Measurements from ENCODE around the gene VWA2.

The VWA2 gene

DNA sequence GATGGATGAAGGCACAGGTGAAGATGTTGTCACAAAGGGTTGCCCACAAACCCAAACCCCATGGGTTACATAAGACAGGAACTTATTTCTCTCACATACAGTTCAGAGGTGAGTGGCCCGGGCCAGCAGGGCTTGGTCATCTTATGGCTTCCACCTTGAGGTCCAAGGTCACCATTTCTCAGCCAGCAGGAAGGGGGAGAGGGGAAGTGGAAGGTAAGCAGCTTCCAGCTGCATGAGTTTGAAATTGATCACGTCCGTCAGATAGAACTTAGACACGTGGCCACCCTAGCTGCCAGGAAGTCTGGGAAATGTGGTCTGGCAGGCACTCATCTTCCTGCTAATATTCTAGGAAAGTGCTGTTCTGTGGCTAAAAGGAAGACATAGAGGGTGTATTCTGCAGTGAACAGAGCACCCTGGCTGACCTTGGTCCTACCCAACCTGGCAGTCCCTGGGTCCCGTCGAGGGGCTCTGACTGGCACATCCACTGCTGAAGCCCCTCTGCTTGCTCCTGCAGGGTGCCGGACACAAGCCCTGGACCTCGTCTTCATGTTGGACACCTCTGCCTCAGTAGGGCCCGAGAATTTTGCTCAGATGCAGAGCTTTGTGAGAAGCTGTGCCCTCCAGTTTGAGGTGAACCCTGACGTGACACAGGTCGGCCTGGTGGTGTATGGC, 49.5 kb downstream of the VWA2 start:
- TF ChIP-seq ZNF274 (IDR thresholded peaks at IDR 0.05; ENCODE audit: low read depth, low read length): no peak
- H3K4me3 ChIP-seq (ENCODE audit: low read length): no peak overlapping the region

DNA sequence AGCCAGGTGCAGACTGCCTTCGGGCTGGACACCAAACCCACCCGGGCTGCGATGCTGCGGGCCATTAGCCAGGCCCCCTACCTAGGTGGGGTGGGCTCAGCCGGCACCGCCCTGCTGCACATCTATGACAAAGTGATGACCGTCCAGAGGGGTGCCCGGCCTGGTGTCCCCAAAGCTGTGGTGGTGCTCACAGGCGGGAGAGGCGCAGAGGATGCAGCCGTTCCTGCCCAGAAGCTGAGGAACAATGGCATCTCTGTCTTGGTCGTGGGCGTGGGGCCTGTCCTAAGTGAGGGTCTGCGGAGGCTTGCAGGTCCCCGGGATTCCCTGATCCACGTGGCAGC, 50.0 kb downstream of the VWA2 start:
- TF ChIP-seq ZNF274 (IDR thresholded peaks at IDR 0.05; ENCODE audit: low read depth, low read length): no peak

DNA sequence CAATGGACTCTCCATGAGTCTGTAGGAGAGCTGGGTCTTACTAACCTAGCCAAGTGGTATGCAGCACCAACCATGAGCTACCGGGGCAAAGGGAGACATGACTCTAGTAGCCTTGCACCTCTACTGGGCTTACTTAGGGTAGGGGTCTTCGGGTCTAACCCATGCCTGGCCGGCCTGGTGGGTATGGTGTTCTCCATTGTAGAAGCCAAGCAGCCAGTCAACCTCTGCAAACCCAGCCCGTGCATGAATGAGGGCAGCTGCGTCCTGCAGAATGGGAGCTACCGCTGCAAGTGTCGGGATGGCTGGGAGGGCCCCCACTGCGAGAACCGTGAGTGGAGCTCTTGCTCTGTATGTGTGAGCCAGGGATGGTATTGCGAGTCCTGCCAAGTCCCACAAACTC, 51.0 kb downstream of the VWA2 start:
- TF ChIP-seq ZNF274 (IDR thresholded peaks at IDR 0.05; ENCODE audit: low read depth, low read length): no peak
- no peak overlapping the region for H3K4me3 ChIP-seq (ENCODE audit: low read length)

More for the DNA sequence above, 50.0 kb downstream of the VWA2 start:
- no peak overlapping the region for H3K4me3 ChIP-seq (ENCODE audit: low read length)

DNA sequence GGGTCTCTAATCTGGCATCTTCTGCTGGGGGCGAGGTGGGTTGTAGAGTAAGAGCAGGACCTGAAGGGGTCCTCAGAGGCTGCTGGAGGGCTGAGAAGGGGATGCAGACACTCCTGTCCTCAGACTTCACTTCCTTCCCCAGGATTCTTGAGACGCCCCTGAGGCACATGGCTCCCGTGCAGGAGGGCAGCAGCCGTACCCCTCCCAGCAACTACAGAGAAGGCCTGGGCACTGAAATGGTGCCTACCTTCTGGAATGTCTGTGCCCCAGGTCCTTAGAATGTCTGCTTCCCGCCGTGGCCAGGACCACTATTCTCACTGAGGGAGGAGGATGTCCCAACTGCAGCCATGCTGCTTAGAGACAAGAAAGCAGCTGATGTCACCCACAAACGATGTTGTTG, 52.0 kb downstream of the VWA2 start:
- H3K4me3 ChIP-seq (ENCODE audit: low read length): no peak overlapping the region
- TF ChIP-seq ZNF274 (IDR thresholded peaks at IDR 0.05; ENCODE audit: low read depth, low read length): no peak

DNA sequence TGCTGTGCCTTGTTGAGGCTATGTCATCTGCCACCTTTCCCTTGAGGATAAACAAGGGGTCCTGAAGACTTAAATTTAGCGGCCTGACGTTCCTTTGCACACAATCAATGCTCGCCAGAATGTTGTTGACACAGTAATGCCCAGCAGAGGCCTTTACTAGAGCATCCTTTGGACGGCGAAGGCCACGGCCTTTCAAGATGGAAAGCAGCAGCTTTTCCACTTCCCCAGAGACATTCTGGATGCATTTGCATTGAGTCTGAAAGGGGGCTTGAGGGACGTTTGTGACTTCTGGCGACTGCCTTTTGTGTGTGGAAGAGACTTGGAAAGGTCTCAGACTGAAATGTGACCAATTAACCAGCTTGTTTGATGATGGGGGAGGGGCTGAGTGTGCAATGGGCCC, 52.5 kb downstream of the VWA2 start:
- H3K4me3 ChIP-seq (ENCODE audit: low read length): no peak overlapping the region
- TF ChIP-seq ZNF274 (IDR thresholded peaks at IDR 0.05; ENCODE audit: low read depth, low read length): no peak

DNA sequence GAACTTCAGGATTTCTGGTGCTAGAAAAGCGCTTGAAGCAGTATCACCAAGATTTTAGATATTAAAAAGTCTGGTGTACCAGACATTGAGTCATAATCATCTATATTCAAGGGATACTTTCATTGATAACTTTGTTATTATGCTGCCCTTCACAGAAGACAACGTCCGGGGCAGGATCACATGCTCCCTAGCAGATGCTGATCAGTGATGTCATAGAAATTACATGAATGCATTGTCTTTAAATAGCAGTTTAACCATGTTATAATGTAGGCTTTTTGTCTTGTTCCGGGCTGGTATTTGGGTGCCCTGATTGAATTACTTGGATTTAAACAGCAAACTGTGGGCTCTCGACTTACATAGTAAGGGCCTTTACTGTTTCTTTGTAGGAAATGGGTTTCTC, 54.0 kb downstream of the VWA2 start:
- H3K4me3 ChIP-seq (ENCODE audit: low read length): no peak overlapping the region
- no peak for TF ChIP-seq ZNF274 (IDR thresholded peaks at IDR 0.05; ENCODE audit: low read depth, low read length)

DNA sequence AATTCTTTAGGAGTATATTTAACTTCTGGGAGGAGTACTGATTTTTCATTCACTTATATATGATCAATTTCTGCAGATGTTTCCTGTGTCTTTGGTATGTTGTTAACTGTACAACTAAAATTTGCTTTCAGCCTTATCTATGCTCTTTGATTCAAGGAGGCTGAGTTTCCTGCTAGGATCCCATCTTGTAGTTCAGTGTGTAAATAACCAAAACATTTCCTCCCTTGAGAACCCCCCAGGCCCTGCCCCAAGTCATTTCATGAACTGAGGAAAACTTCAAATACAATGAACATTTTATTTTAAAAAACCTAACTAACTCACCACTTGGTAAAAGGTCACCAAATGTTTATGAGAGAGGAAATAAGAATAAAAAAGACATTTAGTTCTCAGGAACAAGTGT, 55.5 kb downstream of the VWA2 start:
- TF ChIP-seq ZNF274 (IDR thresholded peaks at IDR 0.05; ENCODE audit: low read depth, low read length): no peak
- no peak overlapping the region for H3K4me3 ChIP-seq (ENCODE audit: low read length)

DNA sequence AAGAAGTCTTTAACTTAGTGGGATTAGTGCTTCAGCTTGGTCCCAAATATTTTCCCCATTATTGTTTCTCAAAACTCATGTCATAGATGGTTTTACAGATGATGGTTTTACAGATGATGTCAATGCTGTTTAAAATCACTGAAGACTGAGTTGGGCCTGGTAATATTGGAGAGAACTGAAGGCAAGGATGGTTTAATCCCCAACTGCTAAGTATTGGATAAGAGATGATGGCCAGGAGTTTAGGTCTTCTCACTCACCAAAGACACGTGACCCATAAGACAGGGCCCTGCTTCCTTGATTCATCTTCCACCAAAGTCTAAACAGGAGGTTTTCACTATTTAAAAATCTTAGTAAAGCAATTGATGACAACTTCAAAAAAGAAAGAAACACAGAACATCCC, 56.3 kb downstream of the VWA2 start:
- no peak overlapping the region for H3K4me3 ChIP-seq (ENCODE audit: low read length)
- no peak for TF ChIP-seq ZNF274 (IDR thresholded peaks at IDR 0.05; ENCODE audit: low read depth, low read length)

DNA sequence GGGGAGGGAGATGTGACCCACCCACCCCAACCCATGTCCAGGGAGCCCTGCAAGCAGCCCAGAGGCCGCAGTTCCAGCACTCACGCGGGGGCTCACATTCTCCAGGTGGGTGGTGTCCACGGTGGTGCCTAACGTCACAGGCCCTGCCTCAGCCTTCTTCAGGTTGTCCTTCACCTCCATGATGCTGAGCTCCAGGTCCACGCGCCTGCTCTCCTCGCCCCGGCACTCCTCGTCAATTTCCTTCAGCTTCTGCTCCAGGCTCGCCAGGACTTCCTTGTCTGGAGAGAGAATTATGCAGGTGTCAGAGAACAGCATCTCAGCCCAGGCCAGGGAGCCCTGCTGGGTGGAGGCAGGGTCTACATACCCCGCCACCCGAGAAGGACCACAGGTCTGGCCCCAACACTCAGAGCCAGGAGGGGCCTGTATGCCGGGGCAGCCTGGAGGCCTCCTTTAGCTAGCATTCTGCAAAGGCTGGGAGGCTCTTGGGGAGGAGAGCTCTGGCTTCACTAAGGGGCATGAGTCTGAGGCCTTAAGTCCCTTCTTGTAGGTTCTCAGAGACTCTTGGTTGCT, 58.2 kb downstream of the VWA2 start:
- no peak overlapping the region for H3K4me3 ChIP-seq (ENCODE audit: low read length)
- TF ChIP-seq ZNF274 (IDR thresholded peaks at IDR 0.05; ENCODE audit: low read depth, low read length): no peak

DNA sequence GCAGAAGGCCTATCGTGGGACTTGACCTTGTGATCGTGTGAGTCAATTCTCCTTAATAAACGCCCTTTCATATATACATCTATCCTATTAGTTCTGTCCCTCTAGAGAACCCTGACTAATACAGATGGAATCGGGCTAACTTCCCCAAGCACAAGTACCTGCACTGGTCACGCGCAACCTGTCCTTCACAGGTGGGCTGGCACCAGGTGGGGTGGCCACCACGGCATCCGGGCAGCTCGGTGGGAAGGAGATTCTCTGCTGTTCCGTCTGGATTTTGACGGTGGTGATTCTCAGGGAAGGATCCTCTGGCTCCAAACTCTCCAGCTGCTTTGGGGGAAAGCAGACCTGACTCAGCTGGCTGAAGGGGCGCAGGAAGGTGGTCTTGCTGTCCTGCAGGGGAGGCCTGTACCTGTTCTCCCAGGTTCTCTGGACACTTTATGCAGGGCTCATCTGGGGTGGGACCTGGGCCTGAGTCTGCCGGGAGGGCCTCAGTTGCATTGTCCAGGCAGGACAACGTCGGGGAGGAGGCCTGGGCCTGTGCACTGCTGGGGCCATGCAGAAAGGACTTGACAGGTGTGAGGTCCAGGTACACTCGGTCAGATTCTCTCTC, 61.1 kb downstream of the VWA2 start:
- no peak overlapping the region for H3K4me3 ChIP-seq (ENCODE audit: low read length)
- TF ChIP-seq ZNF274 (IDR thresholded peaks at IDR 0.05; ENCODE audit: low read depth, low read length): no peak

DNA sequence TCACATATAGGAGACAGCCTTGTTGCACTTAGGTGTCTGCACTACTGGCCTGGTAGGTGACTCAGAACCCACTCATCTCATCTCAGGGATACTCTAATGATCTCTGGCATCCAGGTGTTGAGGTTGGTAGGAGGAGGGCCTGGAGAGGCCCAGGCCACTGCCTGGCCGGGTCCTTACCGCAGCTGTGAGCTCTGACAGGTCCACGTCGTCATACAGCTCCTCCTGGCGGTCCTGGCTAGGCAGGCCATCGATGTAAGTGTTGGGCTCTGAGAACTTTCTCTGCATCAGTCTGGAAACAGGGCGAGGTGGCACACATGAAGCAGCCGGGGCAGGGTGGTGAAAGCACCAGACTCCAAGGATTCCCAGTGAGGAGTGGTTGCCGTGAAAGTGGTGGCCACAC, 62.1 kb downstream of the VWA2 start:
- H3K4me3 ChIP-seq (ENCODE audit: low read length): no peak overlapping the region
- no peak for TF ChIP-seq ZNF274 (IDR thresholded peaks at IDR 0.05; ENCODE audit: low read depth, low read length)

DNA sequence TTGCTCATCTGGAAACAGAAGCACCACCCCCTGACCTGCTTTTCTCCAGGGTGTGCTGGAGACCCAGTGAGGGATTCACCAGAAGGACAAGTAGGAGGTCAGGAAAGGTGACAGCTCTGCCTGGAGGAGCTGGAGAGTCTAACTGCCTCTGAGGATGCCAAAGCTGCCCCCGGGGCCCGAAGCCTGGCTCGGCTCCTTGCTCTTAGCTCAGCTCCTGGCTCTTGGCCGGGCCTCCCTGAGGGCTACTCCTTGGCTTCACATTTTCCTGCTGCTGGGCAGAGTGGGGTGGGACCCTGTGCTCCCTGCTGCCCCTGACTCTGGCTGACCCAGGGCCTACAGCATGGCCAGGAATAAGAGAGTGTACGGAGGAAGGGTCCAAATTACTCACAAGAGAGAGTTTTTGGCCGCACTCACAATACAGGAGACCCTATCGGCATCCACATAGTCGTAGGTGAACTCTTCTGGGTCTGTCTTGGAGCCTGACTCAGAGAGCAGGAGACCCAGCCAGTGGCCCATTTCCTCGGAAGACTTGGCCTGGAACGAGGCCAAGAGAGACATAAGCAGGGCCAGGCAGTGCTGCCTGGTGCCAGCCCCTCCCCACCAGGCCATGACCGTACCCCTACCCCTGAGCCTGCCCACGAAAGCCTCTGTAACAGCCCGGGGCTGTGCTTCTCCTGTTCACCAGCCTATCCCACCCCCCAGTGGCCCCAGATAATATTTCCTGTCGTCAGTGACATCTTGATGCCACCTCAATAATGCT, 63.1 kb downstream of the VWA2 start:
- H3K4me3 ChIP-seq (ENCODE audit: low read length): no peak overlapping the region
- no peak for TF ChIP-seq ZNF274 (IDR thresholded peaks at IDR 0.05; ENCODE audit: low read depth, low read length)

DNA sequence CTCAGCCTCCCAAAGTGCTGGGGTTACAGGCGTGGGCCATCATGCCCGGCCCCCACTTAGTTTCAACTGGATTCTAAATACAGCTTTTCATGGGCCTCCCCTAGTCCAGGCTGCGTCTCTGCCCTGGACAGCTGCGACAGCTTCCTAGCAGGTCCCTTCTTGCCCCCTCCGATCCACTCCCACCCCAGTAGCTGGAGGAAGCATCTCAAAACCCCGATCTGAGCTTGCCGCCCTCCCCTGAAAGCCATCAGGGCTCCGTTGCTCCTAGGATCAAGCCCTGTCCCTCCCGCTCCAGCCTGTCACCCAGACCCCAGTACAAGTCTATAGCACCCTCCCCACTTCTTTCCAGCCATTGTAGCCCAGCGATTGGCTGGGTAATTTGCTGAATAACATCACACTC, 64.5 kb downstream of the VWA2 start:
- no peak for TF ChIP-seq ZNF274 (IDR thresholded peaks at IDR 0.05; ENCODE audit: low read depth, low read length)

DNA sequence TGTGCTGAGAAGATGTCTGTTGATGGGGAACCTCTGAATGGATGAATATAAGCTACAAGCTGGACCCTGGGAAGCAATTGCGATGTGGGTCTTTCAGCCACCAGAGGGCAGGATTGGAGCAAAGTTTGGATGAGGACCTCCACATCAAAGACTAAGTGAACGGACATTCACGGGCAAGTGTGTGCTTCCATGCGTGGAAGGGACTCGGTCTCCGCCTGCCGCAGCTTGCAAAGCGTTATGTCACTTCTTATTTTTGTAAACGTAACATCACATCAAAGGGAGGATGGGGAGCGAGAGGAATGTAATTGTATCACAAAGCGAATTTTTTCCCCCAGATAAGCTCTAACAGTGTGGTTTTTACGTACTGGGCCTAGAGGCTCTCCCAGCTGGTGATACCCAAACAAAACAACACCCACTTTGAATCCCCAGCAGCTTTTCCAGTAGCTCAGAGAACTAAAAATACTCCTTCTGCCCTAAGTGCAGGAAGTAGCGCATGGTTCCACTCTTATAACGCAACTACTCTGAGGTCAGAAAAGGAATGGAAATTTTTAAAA, 65.0 kb downstream of the VWA2 start:
- peak overlapping the region; percentile 47 for H3K4me3 ChIP-seq (ENCODE audit: low read length)
- no peak for TF ChIP-seq ZNF274 (IDR thresholded peaks at IDR 0.05; ENCODE audit: low read depth, low read length)

More for the DNA sequence above, 64.5 kb downstream of the VWA2 start:
- no peak overlapping the region for H3K4me3 ChIP-seq (ENCODE audit: low read length)

All from GM08714 (cell line).